GM18505 (cell line): Measurements from ENCODE around the gene AFDN.

ENCODE experiments used
- ATAC-seq: cut with Tn5 transposase; IDR thresholded peaks from one replicate; pipeline ENCODE4 v1.9.1; 2021; ENCODE audit not compliant: unreplicated experiment
- POLR2A ChIP-seq: IDR thresholded peaks from 4 replicates; pipeline ENCODE4 v1.6.1; 2011; ENCODE audit warnings: borderline replicate concordance; ENCODE audit not compliant: insufficient read depth, insufficient read length; ENCODE audit errors: extremely low read depth

Gene AFDN

GRCh38 chr6:167789358-167789757 is 37.4 kb upstream of the AFDN start:
- ATAC-seq: no peak
- TF ChIP-seq POLR2A: no peak

GRCh38 chr6:167791091-167791779 is 35.5 kb upstream of the AFDN start:
- ATAC-seq: no peak
- TF ChIP-seq POLR2A: no peak

GRCh38 chr6:167791780-167792478 is 34.8 kb upstream of the AFDN start:
- ATAC-seq: no peak
- no peak for TF ChIP-seq POLR2A

- ATAC-seq: no peak
- no peak for TF ChIP-seq POLR2A
These were observed 33.3 kb upstream of the AFDN start for GRCh38 chr6:167793421-167793820.

GRCh38 chr6:167794161-167795157 is 32.3 kb upstream of the AFDN start:
- TF ChIP-seq POLR2A: no peak
- no peak for ATAC-seq

- ATAC-seq: no peak
- no peak for TF ChIP-seq POLR2A
These were observed 31.3 kb upstream of the AFDN start for GRCh38 chr6:167795321-167795811.

- ATAC-seq: no peak
- no peak for TF ChIP-seq POLR2A
These were observed 30.9 kb upstream of the AFDN start for GRCh38 chr6:167795874-167796191.

GRCh38 chr6:167796192-167796981 is 30.3 kb upstream of the AFDN start:
- no peak for ATAC-seq

GRCh38 chr6:167797011-167797471 is 29.7 kb upstream of the AFDN start:
- ATAC-seq: no peak

More at GRCh38 chr6:167796192-167796981, 30.3 kb upstream of the AFDN start:
- TF ChIP-seq POLR2A: no peak

GRCh38 chr6:167797476-167798265 is 29.0 kb upstream of the AFDN start:
- no peak for ATAC-seq
- TF ChIP-seq POLR2A: no peak

More at GRCh38 chr6:167797011-167797471, 29.7 kb upstream of the AFDN start:
- TF ChIP-seq POLR2A: no peak

GRCh38 chr6:167798453-167798852 is 28.3 kb upstream of the AFDN start:
- no peak for TF ChIP-seq POLR2A
- ATAC-seq: no peak
